HL-60 (cell line): ENCODE measurements around the gene TMEM151A.

Experiments used
- DNase-seq, 2 experiments: peaks; one replicate each; pipeline ENCODE4 v3.0.0-alpha.2; 2010 to 2020; ENCODE audit warnings: low read depth in 1 of 2, low spot score in 1 of 2
- H3K27ac ChIP-seq: fragments of 250-450 bp; sonication (Bioruptor Pico); replicated peaks from 2 replicates; pipeline ENCODE4 v1.5.1; 2020; ENCODE audit warnings: mild to moderate bottlenecking, moderate library complexity
- H3K27me3 ChIP-seq: fragments of 250-450 bp; sonication (Bioruptor Pico); 2 replicates; pipeline ENCODE4 v1.5.1; 2021; ENCODE audit warnings: mild to moderate bottlenecking, moderate library complexity; ENCODE audit not compliant: insufficient read depth, poor library complexity, severe bottlenecking
- H3K4me3 ChIP-seq: replicated peaks from 2 replicates; pipeline ENCODE4 v1.5.1; 2011; ENCODE audit warnings: mild to moderate bottlenecking, control low read depth, low read length; ENCODE audit not compliant: insufficient read depth
- CTCF ChIP-seq: IDR thresholded peaks from one replicate; pipeline ENCODE4 v1.5.1; 2011; ENCODE audit warnings: low read length, control low read depth, inconsistent platforms; ENCODE audit not compliant: insufficient read depth
- GABPA ChIP-seq: IDR thresholded peaks from 2 replicates; pipeline ENCODE4 v1.6.1; 2012; ENCODE audit warnings: low read depth
- POLR2AphosphoS5 ChIP-seq: IDR thresholded peaks from 2 replicates; pipeline ENCODE4 v1.6.1; 2012; ENCODE audit warnings: low read depth
- REST ChIP-seq: IDR thresholded peaks from 2 replicates; pipeline ENCODE4 v1.6.1; 2012; ENCODE audit warnings: low read depth; ENCODE audit not compliant: insufficient replicate concordance
- SPI1 ChIP-seq: IDR thresholded peaks from 2 replicates; pipeline ENCODE4 v1.6.1; 2012; ENCODE audit warnings: low read depth, mild to moderate bottlenecking, borderline replicate concordance

The TMEM151A gene

DNA sequence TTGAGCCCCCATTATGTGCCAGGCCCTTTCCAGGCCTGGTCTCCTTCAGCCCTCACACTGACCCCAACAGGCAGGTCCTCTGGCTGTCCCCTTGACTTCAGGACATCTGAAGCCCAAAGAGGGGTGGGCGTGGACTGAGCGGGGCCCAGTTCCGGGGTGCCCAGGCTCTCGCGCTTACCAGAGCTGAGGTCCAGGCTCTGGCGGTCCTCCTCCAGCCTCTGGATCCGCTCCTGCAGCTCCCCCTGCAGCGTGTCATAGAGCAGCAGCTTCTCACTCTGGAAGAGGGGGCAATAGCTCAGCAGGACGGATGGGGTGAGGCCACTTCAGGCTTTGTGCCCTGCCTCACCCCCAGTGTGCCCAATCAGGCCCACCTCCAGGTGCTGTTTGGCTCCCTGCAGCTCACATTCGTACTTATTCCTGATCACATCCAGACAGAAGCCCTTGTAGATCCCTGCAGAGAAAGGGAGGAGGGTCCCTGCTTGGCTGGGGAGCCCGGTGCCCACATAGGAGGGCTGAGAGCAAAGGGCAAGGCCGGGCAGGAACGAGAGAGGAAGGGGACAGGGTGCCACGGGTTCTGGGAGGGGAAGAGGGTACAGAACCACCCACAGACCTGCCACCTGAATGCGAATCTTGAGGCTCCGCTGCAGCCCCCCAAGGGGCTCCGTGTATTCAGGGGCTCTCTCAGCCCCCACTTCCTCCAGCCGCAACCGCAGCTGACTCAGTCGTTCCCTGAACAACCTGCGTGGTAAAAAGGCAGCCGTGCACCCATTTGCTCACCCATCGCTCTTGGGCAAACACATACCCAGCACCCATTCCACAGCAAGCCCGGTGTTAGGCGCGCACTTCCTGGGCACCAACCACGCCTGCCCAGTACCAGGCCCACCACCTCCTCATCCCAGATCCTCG lies 49.2 kb downstream of the TMEM151A start:
- no peak overlapping the region for H3K4me3 ChIP-seq
- no peaks in the 10 kb centered on the region for H3K27me3 ChIP-seq
- no peak for DNase-seq
- no peak for TF ChIP-seq GABPA
- no peak for TF ChIP-seq CTCF
- TF ChIP-seq REST = no peak
- no peak for TF ChIP-seq SPI1
- TF ChIP-seq POLR2AphosphoS5 = no peak
- no peak overlapping the region for H3K27ac ChIP-seq

GRCh38 chr11:66341502-66342126 lies 49.9 kb downstream of the TMEM151A start:
- TF ChIP-seq REST (no peak), POLR2AphosphoS5 (no peak), CTCF (no peak), GABPA (no peak), SPI1 (no peak)
- DNase-seq = no peak
- no peak overlapping the region for H3K27ac ChIP-seq
- no peaks in the 10 kb centered on the region for H3K27me3 ChIP-seq
- H3K4me3 ChIP-seq = no peak overlapping the region

- Histone ChIP-seq H3K4me3 (no peak overlapping the region), H3K27ac (no peak overlapping the region), H3K27me3 (no peaks in the 10 kb centered on the region)
- no peak for DNase-seq
- TF ChIP-seq POLR2AphosphoS5 (no peak), REST (no peak), CTCF (no peak), GABPA (no peak), SPI1 (no peak)
Measured at GRCh38 chr11:66343176-66343575, 51.5 kb downstream of the TMEM151A start.
